Endothelial cell of umbilical vein (primary cell): ENCODE results near the gene THSD7A. TPM values are rescaled to one million over a fixed set of nuclear protein-coding genes. Genes with fewer than 3 reads are reported as not detected.

Source experiments
- BruUV-seq: library from RNA; stranded (reverse); fragments of 400-500 nt; replicated peaks from 2 replicates; lab custom pipeline; 2021; lab: Mats Ljungman, UMichigan
- CTCF ChIA-PET: fragments of 300-600, 350-600 bp; sonication (Branson Sonifier 250); formaldehyde crosslinking; loops from one replicate; lab custom pipeline; 2021; ENCODE audit warnings: antibody characterized with exemption, inconsistent platforms; lab: Charles Lee
- POLR2A ChIA-PET: fragments of 300-600, 350-600 bp; sonication (Branson Sonifier 250); formaldehyde crosslinking; loops from one replicate; lab custom pipeline; 2021; ENCODE audit warnings: antibody characterized with exemption, inconsistent platforms; lab: Charles Lee
- DNase-seq: peaks from one replicate; pipeline ENCODE4 v3.0.0-alpha.2; 2011; ENCODE audit warnings: low read depth, low spot score
- FAIRE-seq: peaks from 2 replicates; lab custom pipeline; 2011; peaks lifted over from hg19 to GRCh38; lab: Jason Lieb, UNC
- H2AFZ ChIP-seq: 2 replicates; pipeline ENCODE4 v1.6.0; 2012; ENCODE audit warnings: low read depth, low read length, control low read depth, inconsistent platforms
- H3K27ac ChIP-seq: 2 replicates; pipeline ENCODE4 v1.5.1; 2011; ENCODE audit warnings: low read depth, mild to moderate bottlenecking, control low read depth, low read length, moderate library complexity; ENCODE audit not compliant: insufficient read depth
- H3K27me3 ChIP-seq, 2 experiments: 2 replicates each; pipeline versions ENCODE4 v1.6.0 to v1.6.1; 2011; ENCODE audit warnings: low read length in 2 of 2, mixed read lengths in 1 of 2; ENCODE audit not compliant: control insufficient read depth in 2 of 2, insufficient read depth in 2 of 2
- H3K36me3 ChIP-seq, 2 experiments: 2 replicates in 1 of 2; 3 replicates in 1 of 2; pipeline ENCODE4 v1.5.1; 2011; ENCODE audit warnings: low read length in 2 of 2, mild to moderate bottlenecking in 1 of 2, moderate library complexity in 1 of 2; ENCODE audit not compliant: control insufficient read depth in 2 of 2, insufficient read depth in 2 of 2; ENCODE audit errors: extremely low read depth in 1 of 2
- H3K4me1 ChIP-seq: 3 replicates; pipeline ENCODE4 v1.5.1; 2011; ENCODE audit warnings: mild to moderate bottlenecking, low read length; ENCODE audit not compliant: control insufficient read depth, insufficient read depth; ENCODE audit errors: extremely low read depth
- H3K4me2 ChIP-seq: 2 replicates; pipeline ENCODE4 v1.6.1; 2011; ENCODE audit warnings: low read length, control low read depth, mixed read lengths; ENCODE audit not compliant: insufficient read depth
- H3K4me3 ChIP-seq, 3 experiments: fragments of 200-600 bp in 1 of 3; sonication (generic), shearing (Covaris generic) in 1 of 3; replicated peaks in 1 of 3; 2 replicates each; pipeline ENCODE4 v1.5.1; 2011 to 2016; ENCODE audit warnings: control low read depth in 3 of 3, low read length in 3 of 3, mild to moderate bottlenecking in 2 of 3, inconsistent platforms in 1 of 3, low read depth in 1 of 3, moderate library complexity in 1 of 3; ENCODE audit not compliant: insufficient read depth in 1 of 3
- H3K79me2 ChIP-seq: 2 replicates; pipeline ENCODE4 v1.6.0; 2012; ENCODE audit warnings: low read length, inconsistent platforms; ENCODE audit not compliant: control insufficient read depth, insufficient read depth
- H3K9ac ChIP-seq: replicated peaks from 2 replicates; pipeline ENCODE3; 2011; ENCODE audit warnings: low read length, control low read depth; ENCODE audit not compliant: insufficient read depth; ENCODE audit errors: extremely low read depth
- H3K9me1 ChIP-seq: replicated peaks from 3 replicates; pipeline ENCODE4 v1.6.0; 2011; ENCODE audit warnings: mild to moderate bottlenecking, low read length; ENCODE audit not compliant: control insufficient read depth, insufficient read depth; ENCODE audit errors: extremely low read depth
- H3K9me3 ChIP-seq: replicated peaks from 2 replicates; pipeline ENCODE4 v1.5.1; 2012; ENCODE audit warnings: low read length, inconsistent platforms; ENCODE audit not compliant: control insufficient read depth, insufficient read depth
- H4K20me1 ChIP-seq: replicated peaks from 2 replicates; pipeline ENCODE3; 2011; ENCODE audit warnings: mild to moderate bottlenecking, low read length; ENCODE audit not compliant: control insufficient read depth, insufficient read depth; ENCODE audit errors: extremely low read depth
- CTCF ChIP-seq, 2 donors: IDR thresholded peaks; 1 replicate in 1 of 2; 2 replicates in 1 of 2; pipeline ENCODE4 v1.5.1; 2011; ENCODE audit warnings: low read length in 2 of 2, mild to moderate bottlenecking in 2 of 2, moderate library complexity in 2 of 2, control low read depth in 1 of 2, inconsistent platforms in 1 of 2, low read depth in 1 of 2; ENCODE audit not compliant: insufficient read depth in 1 of 2; ENCODE audit errors: extremely low read depth in 1 of 2
- EZH2 ChIP-seq: IDR thresholded peaks from 2 replicates; pipeline ENCODE4 v1.6.1; 2012; ENCODE audit warnings: borderline replicate concordance, low read depth, mild to moderate bottlenecking, moderate library complexity, low read length, inconsistent platforms; ENCODE audit not compliant: severe bottlenecking
- FOS ChIP-seq: IDR thresholded peaks from 2 replicates; pipeline ENCODE4 v1.6.1; 2011; ENCODE audit warnings: mild to moderate bottlenecking, low read length, moderate library complexity, borderline replicate concordance; ENCODE audit not compliant: insufficient read depth
- GATA2 ChIP-seq: IDR thresholded peaks from 2 replicates; pipeline ENCODE4 v1.7.0; 2011; ENCODE audit warnings: low read depth, mild to moderate bottlenecking, moderate library complexity, mixed read lengths, low read length; ENCODE audit not compliant: insufficient read length, insufficient read depth
- JUN ChIP-seq: IDR thresholded peaks from 2 replicates; pipeline ENCODE4 v1.6.1; 2011; ENCODE audit warnings: borderline replicate concordance, low read depth; ENCODE audit not compliant: insufficient read length, insufficient read depth
- MAX ChIP-seq: IDR thresholded peaks from 2 replicates; pipeline ENCODE4 v1.6.1; 2011; ENCODE audit not compliant: insufficient read depth, insufficient read length
- MYC ChIP-seq: IDR thresholded peaks from one replicate; pipeline ENCODE4 v1.6.1; 2011; ENCODE audit warnings: mild to moderate bottlenecking, low read depth, low read length
- POLR2A ChIP-seq: IDR thresholded peaks from 2 replicates; pipeline ENCODE4 v1.6.1; 2012; ENCODE audit warnings: low read depth, mild to moderate bottlenecking, control low read depth, low read length
- POLR2AphosphoS5 ChIP-seq: IDR thresholded peaks from 2 replicates; pipeline ENCODE4 v1.6.1; 2012; ENCODE audit warnings: low read depth, mild to moderate bottlenecking, control low read depth, low read length, moderate library complexity; ENCODE audit not compliant: insufficient read depth
- dilution Hi-C: fragments of 300-500 bp; cut with MboI; formaldehyde crosslinking; loops from one replicate; pipeline ENCODE4 v1.15.0; 2019; ENCODE audit warnings: low sequenced_read_pairs; ENCODE audit not compliant: extremely low pct_ligation_motif_present
- intact Hi-C: fragments of 100-400 bp; cut with micrococcal nuclease; formaldehyde crosslinking; loops from one replicate; pipeline ENCODE4 v1.10.0; 2022
- polyA plus RNA-seq, 4 experiments: library from polyadenylated mRNA; depleted of rRNA in 3 of 4; stranded (reverse) in 3 of 4; unstranded in 1 of 4; fragments of >200 nt; gene quantifications; 2 replicates each; pipeline versions ENCODE4 v1.2.1 to v1.2.3, GENCODE V29; 2011 to 2012; ENCODE audit warnings: missing spikeins in 1 of 4
- total RNA-seq: library from RNA; stranded (reverse); gene quantifications from 2 replicates; pipeline ENCODE4 v1.2.3, GENCODE V29; 2021

The THSD7A gene
- total and polyA plus RNA-seq, 2 donors (not counting 3 experiments of a cell fraction or from before 2014, with no cell fraction given): 3.3 to 12.7 TPM

- no peak for DNase-seq
- ChIA-PET CTCF (no interaction called here), POLR2A (no interaction called here)
- intact Hi-C loops: loop anchor here (1.0 kb wide), 1 partner anchor 18 kb away; no protein-coding TSS in a partner anchor
- no peak overlapping the region for H3K4me2 ChIP-seq
- no peak overlapping the region for H3K4me3 ChIP-seq
- TF ChIP-seq MAX (no peak), GATA2 (no peak), MYC (no peak), FOS (no peak), JUN (no peak), POLR2AphosphoS5 (no peak), EZH2 (no peak), CTCF (IDR thresholded peaks at IDR 0.05; ENCODE audit: extremely low read depth in 1 of 2, insufficient read depth in 1 of 2, low read depth in 1 of 2, low read length in 2 of 2) (no peak), POLR2A (no peak)
- no peak for FAIRE-seq
- H3K27me3 ChIP-seq: no peaks in the 10 kb centered on the region
- peaks cover 41% of the 10 kb centered on the region for H3K4me1 ChIP-seq
- no TSS peak for BruUV-seq
- no peaks in the 10 kb centered on the region for H3K36me3 ChIP-seq
- H3K9me3 ChIP-seq: no peaks in the 10 kb centered on the region
- H3K27ac ChIP-seq: no peak overlapping the region
- H3K9me1 ChIP-seq: no peaks in the 10 kb centered on the region
- dilution Hi-C loops: no loop called here
- no peaks in the 10 kb centered on the region for H4K20me1 ChIP-seq
- no peak overlapping the region for H3K9ac ChIP-seq
- H3K79me2 ChIP-seq: no peaks in the 10 kb centered on the region
- no peak overlapping the region for H2AFZ ChIP-seq
Measured at GRCh38 chr7:11710377-11710776, 121.6 kb downstream of the THSD7A start.
